K562 (cell line): ENCODE measurements around the gene TNFRSF11A. TPM values are rescaled to one million over a fixed set of nuclear protein-coding genes. Genes with fewer than 3 reads are reported as not detected.

Experiments
- ATAC-seq: fragments of 200-7000 bp; cut with Tn5 transposase; 3 replicates; pipeline ENCODE4 v1.9.1; 2020; ENCODE audit warnings: moderate library complexity
- BruUV-seq: library from RNA; stranded (reverse); fragments of 400-500 nt; replicated peaks from 2 replicates; lab custom pipeline; 2021; lab: Mats Ljungman, UMichigan
- CTCF ChIA-PET: fragments of 300-600 bp; formaldehyde crosslinking; extraction: SDS; loops from one replicate; lab custom pipeline; 2021; ENCODE audit warnings: low intra/inter-chr PET ratio; lab: Yijun Ruan, JAX
- POLR2A ChIA-PET: fragments of 300-600, 350-650 bp; sonication (Branson Sonifier 250); formaldehyde crosslinking; extraction: SDS; loops from one replicate; lab custom pipeline; 2021; ENCODE audit warnings: antibody characterized with exemption, inconsistent platforms; lab: Yijun Ruan, JAX
- DNase-seq, 4 experiments: peaks; one replicate each; pipeline versions ENCODE4 v3.0.0 to v3.0.0-alpha.2; 2011 to 2018; ENCODE audit warnings: low spot score in 3 of 4, mixed read lengths in 3 of 4; ENCODE audit errors: extremely low read depth in 1 of 4
- FAIRE-seq: peaks from 2 replicates; lab custom pipeline; 2011; peaks lifted over from hg19 to GRCh38; lab: Jason Lieb, UNC
- H2AFZ ChIP-seq: 2 replicates; pipeline ENCODE4 v1.6.0; 2011; ENCODE audit warnings: low read depth, low read length, control low read depth, inconsistent platforms
- H3K27ac ChIP-seq: fragments of 200-600 bp; 3 replicates; pipeline ENCODE4 v1.8.0; 2011; ENCODE audit warnings: low read depth, mild to moderate bottlenecking, control low read depth, inconsistent platforms, low read length, moderate library complexity, mixed read lengths; ENCODE audit errors: extremely low read depth
- H3K27me3 ChIP-seq, 2 experiments: fragments of 300-600 bp in 1 of 2; 2 replicates in 1 of 2; 3 replicates in 1 of 2; pipeline versions ENCODE4 v1.6.0 to v1.8.0; 2011; ENCODE audit warnings: inconsistent platforms in 2 of 2, low read length in 2 of 2, mild to moderate bottlenecking in 1 of 2, mixed read lengths in 1 of 2, moderate library complexity in 1 of 2; ENCODE audit not compliant: control insufficient read depth in 2 of 2, insufficient read depth in 2 of 2
- H3K36me3 ChIP-seq: fragments of 300-600 bp; 3 replicates; pipeline ENCODE4 v1.8.0; 2011; ENCODE audit warnings: mild to moderate bottlenecking, low read length, inconsistent platforms; ENCODE audit not compliant: control insufficient read depth, insufficient read depth
- H3K4me1 ChIP-seq, 2 experiments: fragments of 200-600 bp in 1 of 2; replicated peaks in 1 of 2; 2 replicates in 1 of 2; 3 replicates in 1 of 2; pipeline versions ENCODE4 v1.5.1 to v1.8.0; 2011; ENCODE audit warnings: inconsistent platforms in 2 of 2, low read length in 2 of 2, mild to moderate bottlenecking in 1 of 2, mixed read lengths in 1 of 2, moderate library complexity in 1 of 2; ENCODE audit not compliant: control insufficient read depth in 2 of 2, insufficient read depth in 2 of 2
- H3K4me2 ChIP-seq: 2 replicates; pipeline ENCODE4 v1.6.1; 2011; ENCODE audit warnings: low read length, control low read depth, inconsistent platforms, mixed read lengths; ENCODE audit not compliant: insufficient read depth
- H3K4me3 ChIP-seq: fragments of 200-600 bp; sonication (generic), shearing (Covaris generic); 2 replicates; pipeline ENCODE4 v1.5.1; 2016; ENCODE audit warnings: control low read depth, inconsistent platforms
- H3K79me2 ChIP-seq: fragments of 200-600 bp; 3 replicates; pipeline ENCODE4 v1.8.0; 2011; ENCODE audit warnings: low read length, inconsistent platforms; ENCODE audit not compliant: control insufficient read depth, insufficient read depth
- H3K9ac ChIP-seq, 2 experiments: 2 replicates each; pipeline versions ENCODE4 v1.6.0 to v1.6.1; 2011; ENCODE audit warnings: low read depth in 2 of 2, low read length in 2 of 2, control low read depth in 1 of 2, inconsistent platforms in 1 of 2, mild to moderate bottlenecking in 1 of 2, mixed read lengths in 1 of 2; ENCODE audit not compliant: insufficient read depth in 1 of 2
- H3K9me1 ChIP-seq: one replicate; pipeline ENCODE4 v1.6.0; 2011; ENCODE audit warnings: inconsistent platforms, mild to moderate bottlenecking, low read length, moderate library complexity; ENCODE audit not compliant: control insufficient read depth, insufficient read depth
- H3K9me3 ChIP-seq: replicated peaks from 2 replicates; pipeline ENCODE4 v1.5.1; 2011; ENCODE audit warnings: low read depth, low read length, inconsistent platforms; ENCODE audit not compliant: control insufficient read depth, insufficient read depth
- H4K20me1 ChIP-seq: replicated peaks from 2 replicates; pipeline ENCODE4 v1.6.1; 2011; ENCODE audit warnings: low read length, inconsistent platforms, mixed read lengths; ENCODE audit not compliant: control insufficient read depth, insufficient read depth
- BCOR ChIP-seq: fragments of 450-650 bp; IDR thresholded peaks from 2 replicates; pipeline ENCODE4 v1.6.1; 2016
- DACH1 ChIP-seq: fragments of 450-650 bp; IDR thresholded peaks from 2 replicates; pipeline ENCODE4 v1.6.1; 2018; ENCODE audit not compliant: partially characterized antibody
- DEAF1 ChIP-seq: fragments of 450-650 bp; formaldehyde crosslinking; IDR thresholded peaks from 2 replicates; pipeline ENCODE4 v1.4.0; 2020; ENCODE audit warnings: mild to moderate bottlenecking, moderate library complexity
- FOSL1 ChIP-seq: fragments of 200-800 bp; sonication (Bioruptor generic); conservative IDR thresholded peaks from 2 replicates; pipeline ENCODE4 v1.6.1; 2016; ENCODE audit warnings: missing genetic modification characterization, missing compliant biosample characterization
- HMG20A ChIP-seq: fragments of 450-650 bp; formaldehyde crosslinking; conservative IDR thresholded peaks from 2 replicates; pipeline ENCODE4 v1.4.0; 2020; ENCODE audit warnings: mild to moderate bottlenecking, mixed read lengths
- MTA1 ChIP-seq: fragments of 450-650 bp; IDR thresholded peaks from 2 replicates; pipeline ENCODE4 v1.6.1; 2017; ENCODE audit warnings: borderline replicate concordance
- MYBL2 ChIP-seq, 2 experiments: fragments of 450-650 bp in 1 of 2; sonication (generic) in 1 of 2; formaldehyde crosslinking in 1 of 2; IDR thresholded peaks; 2 replicates each; pipeline versions ENCODE4 v1.6.1 to v1.8.1; 2017 to 2022; ENCODE audit warnings: borderline replicate concordance in 1 of 2, inconsistent platforms in 1 of 2, low read depth in 1 of 2, mild to moderate bottlenecking in 1 of 2, missing genetic modification reagents in 1 of 2, moderate library complexity in 1 of 2
- POLR2AphosphoS2 ChIP-seq: IDR thresholded peaks from 2 replicates; pipeline ENCODE4 v1.6.1; 2012; ENCODE audit warnings: low read length, improper control_type of control experiment
- SRSF7 ChIP-seq: fragments of 200-400 bp; formaldehyde crosslinking; optimal IDR thresholded peaks from 2 replicates; pipeline ENCODE3; 2017; ENCODE audit warnings: mild to moderate bottlenecking, low read depth, low read length
- ZBTB1 ChIP-seq: sonication (generic); formaldehyde crosslinking; IDR thresholded peaks from 2 replicates; pipeline ENCODE4 v1.8.1; 2023; ENCODE audit warnings: missing genetic modification reagents, low read depth, mild to moderate bottlenecking, borderline replicate concordance
- ZBTB7A ChIP-seq: IDR thresholded peaks from 2 replicates; pipeline ENCODE4 v1.6.1; 2011; ENCODE audit warnings: low read depth, mild to moderate bottlenecking, low read length, moderate library complexity, borderline replicate concordance; ENCODE audit not compliant: control insufficient read depth
- ZNF143 ChIP-seq: sonication (generic); formaldehyde crosslinking; IDR thresholded peaks from 2 replicates; pipeline ENCODE4 v1.9.0; 2022; ENCODE audit warnings: mild to moderate bottlenecking, missing genetic modification reagents
- ZNF384 ChIP-seq: IDR thresholded peaks from 2 replicates; pipeline ENCODE4 v1.6.1; 2012; ENCODE audit warnings: low read depth, low read length, improper control_type of control experiment
- ZNF740 ChIP-seq, 3 experiments: fragments of 200-800 bp in 1 of 3; sonication (Bioruptor generic) in 1 of 3; sonication (generic) in 1 of 3; formaldehyde crosslinking in 1 of 3; IDR thresholded peaks; 2 replicates each; pipeline versions ENCODE4 v1.6.1 to v1.8.0; 2016 to 2022; ENCODE audit warnings: mild to moderate bottlenecking in 2 of 3, missing compliant biosample characterization in 2 of 3, missing genetic modification characterization in 2 of 3, missing genetic modification reagents in 1 of 3
- WGBS: fragments of 100-300 bp; shearing (Covaris generic); methylation state at CpG from one replicate; pipeline ENCODE4 v1.1.6; 2016; ENCODE audit warnings: low coverage, mixed read lengths; ENCODE audit not compliant: insufficient coverage; ENCODE audit errors: missing lambda C conversion rate; 5-methylcytosine and 5-hydroxymethylcytosine counted together
- in situ Hi-C: fragments of 300-500 bp; cut with MboI; formaldehyde crosslinking; loops from 4 replicates; pipeline ENCODE4 v1.15.0; 2018; ENCODE audit warnings: inconsistent platforms, mixed read lengths
- intact Hi-C: fragments of 100-400 bp; cut with micrococcal nuclease; formaldehyde crosslinking; loops from 2 replicates; pipeline ENCODE4 v1.14.2; 2022
- polyA plus RNA-seq, 8 experiments: library from polyadenylated mRNA; depleted of rRNA in 4 of 8; stranded (reverse) in 5 of 8; unstranded in 3 of 8; fragments of >200 nt; fragmentation: Nextera tagmentation in 2 of 8; fragmentation: Illumina TruSeq in 1 of 8; extraction: Ambion mirVana in 2 of 8; extraction: Trizol in 1 of 8; gene quantifications; 2 replicates each; pipeline versions ENCODE4 v1.2.1 to v1.2.3, GENCODE V29; 2011 to 2014; ENCODE audit warnings: inconsistent platforms in 1 of 8, missing spikeins in 1 of 8
- total RNA-seq, 7 experiments: library from RNA; depleted of rRNA in 6 of 7; stranded (reverse); fragments of >200 nt in 6 of 7; fragmentation: Illumina TruSeq in 2 of 7; extraction: Trizol in 2 of 7; gene quantifications; 2 replicates each; pipeline versions ENCODE4 v1.2.1 to v1.2.3, GENCODE V29; 2011 to 2021; ENCODE audit warnings: low replicate concordance in 1 of 7
- TF ChIP-seq, protein P1 (sequence below), 2 experiments: fragments of 450-650 bp in 1 of 2; sonication (generic) in 1 of 2; formaldehyde crosslinking in 1 of 2; IDR thresholded peaks in 1 of 2; conservative IDR thresholded peaks in 1 of 2; 2 replicates each; pipeline versions ENCODE4 v1.6.1 to v1.8.1; 2016 to 2023; ENCODE audit warnings: mild to moderate bottlenecking in 2 of 2, moderate library complexity in 2 of 2, inconsistent platforms in 1 of 2, missing genetic modification reagents in 1 of 2

The TNFRSF11A gene
- total and polyA plus RNA-seq, 9 of the 15 experiments (the other 6 are each of a cell fraction or from before 2014, with no cell fraction given): 0.03 to 0.06 (median 0.04) TPM; not detected in 6

DNA sequence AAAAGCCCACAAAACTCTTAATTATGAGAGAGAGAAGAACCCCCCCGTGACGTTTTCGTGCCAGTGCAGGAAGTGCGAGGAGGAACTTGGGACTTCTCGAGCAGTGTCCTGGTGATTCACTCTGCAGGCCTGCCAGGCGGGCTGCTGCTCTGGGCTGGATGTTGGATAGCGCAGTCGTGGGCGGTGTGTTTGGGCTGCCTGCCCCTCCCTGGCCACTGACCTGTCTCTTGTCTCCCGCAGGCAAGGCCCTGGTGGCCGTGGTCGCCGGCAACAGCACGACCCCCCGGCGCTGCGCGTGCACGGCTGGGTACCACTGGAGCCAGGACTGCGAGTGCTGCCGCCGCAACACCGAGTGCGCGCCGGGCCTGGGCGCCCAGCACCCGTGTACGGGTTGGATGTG lies 29.0 kb downstream of the TNFRSF11A start:
- no peak for DNase-seq
- Histone ChIP-seq H3K9ac (no peak overlapping the region), H3K27me3 (peaks cover 3 to 32% of the 10 kb centered on the region in 2 experiments), H3K9me1 (no peaks in the 10 kb centered on the region), H3K27ac (no peak overlapping the region), H4K20me1 (no peaks in the 10 kb centered on the region), H3K9me3 (no peaks in the 10 kb centered on the region), H3K36me3 (no peaks in the 10 kb centered on the region), H3K4me1 (peaks cover 0 to 4% of the 10 kb centered on the region in 2 experiments; a peak in 1 of 5 replicates), H3K4me2 (no peak overlapping the region), H3K4me3 (no peak overlapping the region), H3K79me2 (no peaks in the 10 kb centered on the region), H2AFZ (no peak overlapping the region)
- no peak for FAIRE-seq
- intact Hi-C loops: no loop called here
- TF ChIP-seq ZNF143 (CRISPR knock-in tag) (no peak), MYBL2 (IDR thresholded peaks at IDR 0.05; ENCODE audit: low read depth) (no peak), MYBL2 (CRISPR knock-in tag; IDR thresholded peaks at IDR 0.05; ENCODE audit: borderline replicate concordance) (no peak), MTA1 (no peak), ZBTB1 (CRISPR knock-in tag) (no peak), DEAF1 (no peak), BCOR (no peak), ZNF740 (CRISPR knock-in tag; IDR thresholded peaks at IDR 0.05) (no peak), ZNF740 (tag; IDR thresholded peaks at IDR 0.05) (no peak), ZBTB7A (no peak), FOSL1 (no peak), DACH1 (no peak), SRSF7 (no peak), HMG20A (no peak), ZNF384 (no peak), POLR2AphosphoS2 (no peak)
- TF ChIP-seq, protein P1, sequence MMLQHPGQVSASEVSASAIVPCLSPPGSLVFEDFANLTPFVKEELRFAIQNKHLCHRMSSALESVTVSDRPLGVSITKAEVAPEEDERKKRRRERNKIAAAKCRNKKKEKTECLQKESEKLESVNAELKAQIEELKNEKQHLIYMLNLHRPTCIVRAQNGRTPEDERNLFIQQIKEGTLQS (IDR thresholded peaks at IDR 0.05): no peak
- TF ChIP-seq, protein P1 (CRISPR knock-in tag; conservative IDR thresholded peaks at IDR 0.05): no peak
- no TSS peak for BruUV-seq
- ChIA-PET POLR2A (no interaction called here), CTCF (no interaction called here)
- WGBS: 16% methylated on average over 28 of the region's 29 CpGs
- in situ Hi-C loops: no loop called here
- no peak for ATAC-seq
